Endothelial cell (in vitro differentiated cells): ENCODE measurements around the gene EXT2. TPM values are rescaled to one million over a fixed set of nuclear protein-coding genes. Genes with fewer than 3 reads are reported as not detected.
A peak's percentile ranks its signal among the peaks of the same experiment; 100 is the strongest.

Source experiments
- DNase-seq: peaks from one replicate; pipeline ENCODE4 v3.0.0; 2021; ENCODE audit warnings: low spot score
- H3K27ac Mint-ChIP-seq: one replicate; pipeline ENCODE4 v1.8.0; 2021; ENCODE audit warnings: mixed read lengths, inconsistent platforms; ENCODE audit not compliant: unreplicated experiment
- H3K27me3 Mint-ChIP-seq: one replicate; pipeline ENCODE4 v1.8.0; 2021; ENCODE audit warnings: mild to moderate bottlenecking, moderate library complexity, mixed read lengths, inconsistent platforms; ENCODE audit not compliant: unreplicated experiment
- H3K36me3 Mint-ChIP-seq: one replicate; pipeline ENCODE4 v1.8.0; 2021; ENCODE audit warnings: mild to moderate bottlenecking, low read depth, mixed read lengths, inconsistent platforms; ENCODE audit not compliant: unreplicated experiment
- H3K4me1 Mint-ChIP-seq: one replicate; pipeline ENCODE4 v1.8.0; 2021; ENCODE audit warnings: mild to moderate bottlenecking, mixed read lengths, inconsistent platforms; ENCODE audit not compliant: unreplicated experiment
- H3K4me3 Mint-ChIP-seq: one replicate; pipeline ENCODE4 v1.8.0; 2021; ENCODE audit warnings: mild to moderate bottlenecking, mixed read lengths, inconsistent platforms; ENCODE audit not compliant: unreplicated experiment
- H3K9me3 Mint-ChIP-seq: one replicate; pipeline ENCODE4 v1.8.0; 2021; ENCODE audit warnings: mixed read lengths, inconsistent platforms; ENCODE audit not compliant: unreplicated experiment
- CTCF ChIP-seq: fragments of 200-600 bp; sonication (generic); IDR thresholded peaks from one replicate; pipeline ENCODE4 v1.5.0; 2021; ENCODE audit warnings: antibody characterized with exemption; ENCODE audit not compliant: unreplicated experiment
- long read RNA-seq: library from polyadenylated mRNA; unstranded; transcript quantifications from one replicate; pipeline ENCODE4 v2.0.0, GENCODE V29; 2020; ENCODE audit not compliant: unreplicated experiment
- total RNA-seq: library from RNA; stranded (reverse); fragmentation: NEBNext Ultra II Directional; extraction: Animal tissue kit (Norgen Biotek cat#: 25700); gene quantifications from one replicate; pipeline ENCODE4 v1.2.1, GENCODE V29; 2021; ENCODE audit not compliant: unreplicated experiment

EXT2 gene
- 96.8 TPM for total RNA-seq
- long read RNA-seq, transcript EXT2-210 (14 exons, 3,136 nt): major isoform, 37 of 44 reads
- long read RNA-seq, partial matches to known transcripts: 4 of 44 reads
- long read RNA-seq, other reads (novel, unspliced or antisense): 3 of 44 reads

GRCh38 chr11:44095506-44096359 is at the start of gene EXT2:
Gene EXT2, plus strand, starts transcription at chr11:44095678. Its CDS starts 12,035 bp downstream, at chr11:44107713.
- TF ChIP-seq CTCF: peak; percentile 93
- peaks cover 38% of the 10 kb centered on the region for H3K4me1 Mint-ChIP-seq
- H3K4me3 Mint-ChIP-seq: peak within 1 kb of the TSS; percentile 94
- DNase-seq: peak; percentile 85
- peaks cover 14% of the 10 kb centered on the region for H3K27me3 Mint-ChIP-seq
- H3K36me3 Mint-ChIP-seq: peaks cover 9% of the 10 kb centered on the region
- no peak within 1 kb of the TSS for H3K27ac Mint-ChIP-seq
- H3K9me3 Mint-ChIP-seq: no peaks in the 10 kb centered on the region

GRCh38 chr11:44046182-44046581 is 49.3 kb upstream of the EXT2 start:
- H3K4me1 Mint-ChIP-seq: no peaks in the 10 kb centered on the region
- DNase-seq: no peak
- H3K36me3 Mint-ChIP-seq: no peaks in the 10 kb centered on the region
- no peak for TF ChIP-seq CTCF
- H3K27ac Mint-ChIP-seq: no peak overlapping the region
- H3K27me3 Mint-ChIP-seq: peaks cover 3% of the 10 kb centered on the region
- H3K4me3 Mint-ChIP-seq: no peak overlapping the region
- peaks cover 3% of the 10 kb centered on the region for H3K9me3 Mint-ChIP-seq

GRCh38 chr11:44047298-44047697 is 48.2 kb upstream of the EXT2 start:
- Mint-ChIP-seq H3K4me1 (no peaks in the 10 kb centered on the region), H3K4me3 (no peak overlapping the region), H3K36me3 (no peaks in the 10 kb centered on the region), H3K9me3 (no peaks in the 10 kb centered on the region), H3K27me3 (peaks cover 3% of the 10 kb centered on the region), H3K27ac (no peak overlapping the region)
- no peak for TF ChIP-seq CTCF
- no peak for DNase-seq

GRCh38 chr11:44047931-44048431 is 47.5 kb upstream of the EXT2 start, which contains the start of gene ACCSL:
Gene ACCSL, plus strand, starts transcription at chr11:44047981. Its CDS starts 56 bp downstream, at chr11:44048037.
- Mint-ChIP-seq H3K36me3 (no peaks in the 10 kb centered on the region), H3K9me3 (no peaks in the 10 kb centered on the region), H3K4me3 (no peak within 1 kb of the TSS), H3K27ac (no peak within 1 kb of the TSS), H3K27me3 (peaks cover 3% of the 10 kb centered on the region), H3K4me1 (no peaks in the 10 kb centered on the region)
- TF ChIP-seq CTCF: no peak
- no peak for DNase-seq

- TF ChIP-seq CTCF: no peak
- no peak overlapping the region for H3K4me3 Mint-ChIP-seq
- no peaks in the 10 kb centered on the region for H3K4me1 Mint-ChIP-seq
- no peak overlapping the region for H3K27ac Mint-ChIP-seq
- DNase-seq: no peak
- H3K9me3 Mint-ChIP-seq: no peaks in the 10 kb centered on the region
- H3K27me3 Mint-ChIP-seq: peaks cover 3% of the 10 kb centered on the region
- no peaks in the 10 kb centered on the region for H3K36me3 Mint-ChIP-seq
Observed at GRCh38 chr11:44049832-44050231, 45.6 kb upstream of the EXT2 start.
